Kidney (tissue), 14 donors: ENCODE data around the gene FOXP2. TPM values are rescaled to one million over a fixed set of nuclear protein-coding genes. Genes with fewer than 3 reads are reported as not detected.

ENCODE experiments used
- DNase-seq, 5 donors: peaks; one replicate each; pipeline ENCODE4 v3.0.0-alpha.2; 2013 to 2020
- FAIRE-seq: peaks from 2 replicates; lab custom pipeline; 2012; peaks lifted over from hg19 to GRCh38; lab: Jason Lieb, UNC
- H3K27ac ChIP-seq, 2 donors: one replicate each; pipeline ENCODE4 v1.7.0; 2013; ENCODE audit warnings: low read depth in 2 of 2, low read length in 2 of 2, inconsistent platforms in 1 of 2
- H3K27me3 ChIP-seq: one replicate; pipeline ENCODE4 v1.7.1; 2013; ENCODE audit warnings: low read length, inconsistent platforms; ENCODE audit not compliant: control insufficient read depth, insufficient read depth
- H3K36me3 ChIP-seq, 3 donors: one replicate each; pipeline versions ENCODE4 v1.7.0 to v1.7.1; 2013; ENCODE audit warnings: low read length in 3 of 3, control low read depth in 1 of 3, inconsistent platforms in 1 of 3; ENCODE audit not compliant: insufficient read depth in 3 of 3, control insufficient read depth in 2 of 3
- H3K4me1 ChIP-seq, 3 donors: one replicate each; pipeline versions ENCODE4 v1.7.0 to v1.7.1; 2013; ENCODE audit warnings: low read length in 3 of 3, inconsistent platforms in 1 of 3, low read depth in 1 of 3; ENCODE audit not compliant: control insufficient read depth in 2 of 3, insufficient read depth in 2 of 3
- H3K4me3 ChIP-seq, 3 donors: one replicate each; pipeline versions ENCODE4 v1.7.0 to v1.8.1; 2013; ENCODE audit warnings: low read length in 3 of 3, control low read depth in 1 of 3, inconsistent platforms in 1 of 3
- H3K9ac ChIP-seq, 3 donors: one replicate each; pipeline versions ENCODE4 v1.7.0 to v1.7.1; 2013; ENCODE audit warnings: low read length in 3 of 3, control low read depth in 1 of 3, inconsistent platforms in 1 of 3
- H3K9me3 ChIP-seq, 3 donors: one replicate each; pipeline versions ENCODE4 v1.7.0 to v1.7.1; 2013; ENCODE audit warnings: low read length in 3 of 3, control low read depth in 1 of 3, inconsistent platforms in 1 of 3; ENCODE audit not compliant: control insufficient read depth in 2 of 3, insufficient read depth in 1 of 3
- CTCF ChIP-seq: IDR thresholded peaks from 3 replicates; pipeline ENCODE4 v1.5.1; 2012; ENCODE audit warnings: mild to moderate bottlenecking, moderate library complexity, borderline replicate concordance; ENCODE audit not compliant: insufficient read depth; ENCODE audit errors: extremely low read depth
- intact Hi-C: fragments of 100-400 bp; cut with DNase I; formaldehyde crosslinking; loops from one replicate; pipeline ENCODE4 v1.11.1; 2022
- polyA plus RNA-seq: library from polyadenylated mRNA; stranded (reverse); fragments of 350-450 nt; fragmentation: Illumina TruSeq; extraction: RNeasy Lipid Tissue Mini Kit (QIAGEN cat#74804); gene quantifications from one replicate; pipeline ENCODE4 v1.2.3, GENCODE V29; 2014; ENCODE audit warnings: low read depth, low replicate concordance; ENCODE audit not compliant: insufficient read depth
- total RNA-seq: library from RNA; stranded (reverse); fragmentation: NEBNext Ultra II Directional; extraction: Animal tissue kit (Norgen Biotek cat#: 25700); gene quantifications from one replicate; pipeline ENCODE4 v1.2.1, GENCODE V29; 2021
- donor health status: control.
- donor health status: control.
- donor health status: control.
- donor health status: control.
- donor health status: control.
- donor health status: DM: yes; HTN: yes; CAD: no.
- donor health status: Normal renal cell carcinoma (clear cell type).

FOXP2 gene
- total and polyA plus RNA-seq, 2 donors from 2014 or later: 0.69 to 8.0 TPM

- H3K27me3 ChIP-seq: no peaks in the 10 kb centered on the region
- TF ChIP-seq CTCF: no peak
- H3K4me1 ChIP-seq: peaks cover 0 to 7% (median 4%) of the 10 kb centered on the region in 3 donors
- H3K9ac ChIP-seq: peak overlapping the region in 1 of 3 donors; percentile 30
- no peaks in the 10 kb centered on the region for H3K9me3 ChIP-seq
- H3K27ac ChIP-seq: no peak overlapping the region
- H3K36me3 ChIP-seq: no peaks in the 10 kb centered on the region
- intact Hi-C loops: no loop called here
- H3K4me3 ChIP-seq: peak overlapping the region; percentile 25 to 47 (median 42)
- FAIRE-seq (no peak), DNase-seq (peak in 1 of 5 donors; percentile 51)
Measured at GRCh38 chr7:114415064-114415989, 712 bp downstream of the FOXP2 start.

- DNase-seq (no peak), FAIRE-seq (no peak)
- Histone ChIP-seq H3K36me3 (no peaks in the 10 kb centered on the region), H3K27ac (no peak overlapping the region), H3K9ac (no peak overlapping the region), H3K27me3 (no peaks in the 10 kb centered on the region), H3K4me1 (peaks cover 0 to 7% (median 4%) of the 10 kb centered on the region in 3 donors), H3K9me3 (no peaks in the 10 kb centered on the region), H3K4me3 (no peak overlapping the region)
- intact Hi-C loops: no loop called here
- TF ChIP-seq CTCF: no peak
Measured at GRCh38 chr7:114416129-114416990, 1.7 kb downstream of the FOXP2 start.

GRCh38 chr7:114417290-114417689 lies 2.7 kb downstream of the FOXP2 start:
- intact Hi-C loops: no loop called here
- no peak for FAIRE-seq
- H3K4me3 ChIP-seq: no peak overlapping the region
- no peak overlapping the region for H3K27ac ChIP-seq
- no peak overlapping the region for H3K9ac ChIP-seq
- H3K4me1 ChIP-seq: peaks cover 0 to 7% (median 4%) of the 10 kb centered on the region in 3 donors
- no peaks in the 10 kb centered on the region for H3K27me3 ChIP-seq
- DNase-seq: no peak
- H3K36me3 ChIP-seq: no peaks in the 10 kb centered on the region
- TF ChIP-seq CTCF: no peak
- H3K9me3 ChIP-seq: no peaks in the 10 kb centered on the region
